Spleen (tissue), 7 donors: ENCODE measurements around the gene GOLPH3.

Source experiments
- CTCF ChIP-seq, 11 experiments: fragments of 200-600 bp in 7 of 11; fragments of 450-650 bp in 4 of 11; sonication (generic) in 4 of 11; IDR thresholded peaks in 8 of 11; conservative IDR thresholded peaks in 3 of 11; 1 replicate in 7 of 11; 2 replicates in 4 of 11; pipeline versions ENCODE4 v1.4.0 to v1.8.0; 2016 to 2021; ENCODE audit warnings: antibody characterized with exemption in 11 of 11, inconsistent platforms in 4 of 11, mild to moderate bottlenecking in 1 of 11
- POLR2A ChIP-seq, 3 donors: fragments of 450-650 bp; IDR thresholded peaks; one replicate each; pipeline ENCODE4 v1.5.1; 2017; ENCODE audit warnings: antibody characterized with exemption in 3 of 3, mild to moderate bottlenecking in 1 of 3
- donor health status: DM: no; HTN: no; CAD: no; lungs with moderate emphysema.
- donor health status: DM: no; HTN: no; CAD: no.
- donor health status: DM: no; HTN: no; CAD: no.

GRCh38 chr5:32206053-32206452 is 31.9 kb upstream of the GOLPH3 start:
- TF ChIP-seq CTCF (IDR thresholded peaks at IDR 0.05 in 8 of 11, conservative IDR thresholded peaks at IDR 0.05 in 3 of 11) (no peak), POLR2A (IDR thresholded peaks at IDR 0.05) (no peak)
